Heart left ventricle (tissue), 13 donors: ENCODE results near the gene FLVCR2.

ENCODE experiments used
- POLR2A ChIP-seq, 2 donors: fragments of 450-650 bp; IDR thresholded peaks; one replicate each; pipeline ENCODE4 v1.6.1; 2017; ENCODE audit warnings: antibody characterized with exemption in 2 of 2, mild to moderate bottlenecking in 2 of 2, moderate library complexity in 2 of 2
- TF ChIP-seq, protein P1 (sequence below), 12 donors: fragments of 200-600 bp; sonication (generic) in 4 of 12; IDR thresholded peaks; one replicate each; pipeline versions ENCODE4 v1.5.0 to v1.8.0; 2018 to 2022; ENCODE audit warnings: antibody characterized with exemption in 12 of 12, mild to moderate bottlenecking in 5 of 12
- donor health status: ischemic (EF 13 %, LVEDD 7.1; RV severe dilation, severe dysfunction).
- donor health status: DM: no; HTN: yes; CAD: no.
- donor health status: DM: no; HTN: no; CAD: no.
- donor health status: ischemic (EF 25% LVEDD 6.9; RV normal size, moderate dysfunction).
- donor health status: ischemic (EF 25% LVEDD 5.7; RV mildly dilated, moderate dysfunction).
- donor health status: ischemic (EF 35%, LVEDD 5.7; RV mildly dilated, moderate dysfunction).
- donor health status: nonischemic (EF 11% LVEDD 7.7; RV severe dilation, severe dysfunction).
- donor health status: DM: yes; HTN: yes; CAD: no.
- donor health status: PGD.
- donor health status: ischemic (EF 29% LVEDD 5.4; RV normal size, mild dysfunction).
- donor health status: nonischemic (EF 23%, LVEDD 6.1; RV moderate dilation, normal function).

DNA sequence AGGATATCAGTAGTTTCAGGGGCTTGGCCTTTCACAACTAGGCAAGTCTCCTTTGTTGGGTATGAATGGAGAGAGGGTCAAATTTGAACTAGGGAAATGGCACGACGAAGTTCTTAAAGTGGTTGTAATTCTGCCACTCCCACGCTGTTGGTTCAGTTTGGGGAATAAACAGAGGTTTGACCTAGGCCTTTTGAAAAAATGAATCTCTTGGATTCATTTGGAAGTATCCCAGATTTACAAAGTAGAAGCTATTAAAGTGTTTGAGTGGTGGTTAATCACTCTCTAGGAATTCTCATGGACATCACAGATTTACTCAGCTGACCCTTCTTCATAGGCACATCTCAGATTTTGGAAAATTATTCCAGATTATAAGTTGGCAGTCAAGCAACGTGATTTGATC, 41.3 kb upstream of the FLVCR2 start:
- TF ChIP-seq POLR2A (IDR thresholded peaks at IDR 0.05), result no peak
- TF ChIP-seq, protein P1, sequence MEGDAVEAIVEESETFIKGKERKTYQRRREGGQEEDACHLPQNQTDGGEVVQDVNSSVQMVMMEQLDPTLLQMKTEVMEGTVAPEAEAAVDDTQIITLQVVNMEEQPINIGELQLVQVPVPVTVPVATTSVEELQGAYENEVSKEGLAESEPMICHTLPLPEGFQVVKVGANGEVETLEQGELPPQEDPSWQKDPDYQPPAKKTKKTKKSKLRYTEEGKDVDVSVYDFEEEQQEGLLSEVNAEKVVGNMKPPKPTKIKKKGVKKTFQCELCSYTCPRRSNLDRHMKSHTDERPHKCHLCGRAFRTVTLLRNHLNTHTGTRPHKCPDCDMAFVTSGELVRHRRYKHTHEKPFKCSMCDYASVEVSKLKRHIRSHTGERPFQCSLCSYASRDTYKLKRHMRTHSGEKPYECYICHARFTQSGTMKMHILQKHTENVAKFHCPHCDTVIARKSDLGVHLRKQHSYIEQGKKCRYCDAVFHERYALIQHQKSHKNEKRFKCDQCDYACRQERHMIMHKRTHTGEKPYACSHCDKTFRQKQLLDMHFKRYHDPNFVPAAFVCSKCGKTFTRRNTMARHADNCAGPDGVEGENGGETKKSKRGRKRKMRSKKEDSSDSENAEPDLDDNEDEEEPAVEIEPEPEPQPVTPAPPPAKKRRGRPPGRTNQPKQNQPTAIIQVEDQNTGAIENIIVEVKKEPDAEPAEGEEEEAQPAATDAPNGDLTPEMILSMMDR (IDR thresholded peaks at IDR 0.05), result no peak
